IPS DF 6.9 (cell line): ENCODE measurements around the gene IQGAP1.

Experiments
- DNase-seq: peaks from one replicate; pipeline ENCODE4 v3.0.0-alpha.2; 2013; ENCODE audit warnings: low read depth, low spot score
- H3K27ac ChIP-seq: one replicate; pipeline ENCODE4 v1.5.1; 2013; ENCODE audit warnings: low read length, control low read depth
- H3K27me3 ChIP-seq: 2 replicates; pipeline ENCODE4 v1.6.1; 2013; ENCODE audit warnings: mild to moderate bottlenecking, low read length; ENCODE audit not compliant: control insufficient read depth, insufficient read depth
- H3K36me3 ChIP-seq: 2 replicates; pipeline ENCODE4 v1.6.1; 2013; ENCODE audit warnings: low read length; ENCODE audit not compliant: control insufficient read depth, insufficient read depth
- H3K4me1 ChIP-seq: 2 replicates; pipeline ENCODE4 v1.6.1; 2013; ENCODE audit warnings: low read length; ENCODE audit not compliant: control insufficient read depth, insufficient read depth
- H3K4me3 ChIP-seq: 2 replicates; pipeline ENCODE4 v1.5.1; 2013; ENCODE audit warnings: mild to moderate bottlenecking, low read length
- H3K9me3 ChIP-seq: 2 replicates; pipeline ENCODE4 v1.6.1; 2013; ENCODE audit warnings: low read length, inconsistent platforms; ENCODE audit not compliant: control insufficient read depth, insufficient read depth
- WGBS: extraction: QIAGEN DNeasy Blood & Tissue Kit; methylation state at CpG from one replicate; pipeline ENCODE4 v1.1.7; 2013; ENCODE audit warnings: mixed read lengths, missing lambda C conversion rate; ENCODE audit not compliant: insufficient read length, insufficient coverage; 5-methylcytosine and 5-hydroxymethylcytosine counted together

IQGAP1 gene

GRCh38 chr15:90351479-90352106 lies 36.4 kb upstream of the IQGAP1 start:
- Histone ChIP-seq H3K27me3 (no peaks in the 10 kb centered on the region), H3K27ac (no peak overlapping the region), H3K36me3 (no peaks in the 10 kb centered on the region), H3K4me1 (no peaks in the 10 kb centered on the region), H3K4me3 (peak overlapping the region; percentile 77; the same call in 1 of the 2 replicates), H3K9me3 (no peaks in the 10 kb centered on the region)
- no peak for DNase-seq
- no CpG with 5 or more reads among the region's 25 CpGs for WGBS

GRCh38 chr15:90352107-90352893 lies 35.7 kb upstream of the IQGAP1 start, which contains the start of gene ZNF774:
Gene ZNF774, plus strand, starts transcription at chr15:90352284. Its CDS starts 2,377 bp downstream, at chr15:90354661.
- Histone ChIP-seq H3K4me1 (no peaks in the 10 kb centered on the region), H3K27me3 (no peaks in the 10 kb centered on the region), H3K9me3 (no peaks in the 10 kb centered on the region), H3K4me3 (peak within 1 kb of the TSS; percentile 77), H3K36me3 (no peaks in the 10 kb centered on the region), H3K27ac (no peak within 1 kb of the TSS)
- no CpG with 5 or more reads among the region's 53 CpGs for WGBS
- peak; percentile 99 for DNase-seq

- H3K4me3 ChIP-seq = no peak overlapping the region
- no CpG with 5 or more reads among the region's 2 CpGs for WGBS
- DNase-seq = no peak
- no peaks in the 10 kb centered on the region for H3K4me1 ChIP-seq
- no peaks in the 10 kb centered on the region for H3K9me3 ChIP-seq
- no peaks in the 10 kb centered on the region for H3K27me3 ChIP-seq
- no peaks in the 10 kb centered on the region for H3K36me3 ChIP-seq
- no peak overlapping the region for H3K27ac ChIP-seq
Measured at GRCh38 chr15:90354986-90355385, 33.1 kb upstream of the IQGAP1 start.

GRCh38 chr15:90358124-90359033 lies 29.7 kb upstream of the IQGAP1 start:
- no CpG with 5 or more reads among the region's 8 CpGs for WGBS
- no peaks in the 10 kb centered on the region for H3K4me1 ChIP-seq
- H3K27ac ChIP-seq = no peak overlapping the region
- no peaks in the 10 kb centered on the region for H3K36me3 ChIP-seq
- no peak for DNase-seq
- no peaks in the 10 kb centered on the region for H3K27me3 ChIP-seq
- no peaks in the 10 kb centered on the region for H3K9me3 ChIP-seq
- no peak overlapping the region for H3K4me3 ChIP-seq

GRCh38 chr15:90360746-90361145 lies 27.3 kb upstream of the IQGAP1 start:
- WGBS = no CpG with 5 or more reads among the region's 14 CpGs
- Histone ChIP-seq H3K27ac (no peak overlapping the region), H3K4me3 (no peak overlapping the region), H3K4me1 (no peaks in the 10 kb centered on the region), H3K9me3 (no peaks in the 10 kb centered on the region), H3K27me3 (no peaks in the 10 kb centered on the region), H3K36me3 (no peaks in the 10 kb centered on the region)
- DNase-seq = no peak

GRCh38 chr15:90362936-90363212 lies 25.2 kb upstream of the IQGAP1 start:
- WGBS = no CpG with 5 or more reads among the region's 2 CpGs
- Histone ChIP-seq H3K9me3 (no peaks in the 10 kb centered on the region), H3K4me3 (no peak overlapping the region), H3K27ac (no peak overlapping the region), H3K4me1 (no peaks in the 10 kb centered on the region), H3K36me3 (no peaks in the 10 kb centered on the region), H3K27me3 (no peaks in the 10 kb centered on the region)
- no peak for DNase-seq

- no peaks in the 10 kb centered on the region for H3K9me3 ChIP-seq
- no peak overlapping the region for H3K4me3 ChIP-seq
- no peak for DNase-seq
- H3K4me1 ChIP-seq = no peaks in the 10 kb centered on the region
- H3K27ac ChIP-seq = no peak overlapping the region
- WGBS = no CpG with 5 or more reads among the region's 4 CpGs
- H3K36me3 ChIP-seq = no peaks in the 10 kb centered on the region
- no peaks in the 10 kb centered on the region for H3K27me3 ChIP-seq
Measured at GRCh38 chr15:90364251-90364650, 23.8 kb upstream of the IQGAP1 start.

GRCh38 chr15:90365414-90366055 lies 22.5 kb upstream of the IQGAP1 start:
- H3K27me3 ChIP-seq = no peaks in the 10 kb centered on the region
- DNase-seq = no peak
- H3K4me1 ChIP-seq = no peaks in the 10 kb centered on the region
- no peaks in the 10 kb centered on the region for H3K36me3 ChIP-seq
- no peaks in the 10 kb centered on the region for H3K9me3 ChIP-seq
- WGBS = 100% methylated on average over 2 of the region's 15 CpGs
- H3K27ac ChIP-seq = no peak overlapping the region
- no peak overlapping the region for H3K4me3 ChIP-seq

GRCh38 chr15:90367576-90367975 lies 20.5 kb upstream of the IQGAP1 start:
- DNase-seq = no peak
- no peak overlapping the region for H3K27ac ChIP-seq
- H3K4me1 ChIP-seq = no peaks in the 10 kb centered on the region
- H3K4me3 ChIP-seq = no peak overlapping the region
- H3K27me3 ChIP-seq = no peaks in the 10 kb centered on the region
- no CpG with 5 or more reads among the region's 3 CpGs for WGBS
- no peaks in the 10 kb centered on the region for H3K36me3 ChIP-seq
- no peaks in the 10 kb centered on the region for H3K9me3 ChIP-seq

- no peak for DNase-seq
- H3K27me3 ChIP-seq = no peaks in the 10 kb centered on the region
- WGBS = no CpG with 5 or more reads among the region's 7 CpGs
- no peak overlapping the region for H3K4me3 ChIP-seq
- H3K36me3 ChIP-seq = no peaks in the 10 kb centered on the region
- no peaks in the 10 kb centered on the region; the same call in 1 of the 2 replicates for H3K9me3 ChIP-seq
- H3K4me1 ChIP-seq = no peaks in the 10 kb centered on the region
- H3K27ac ChIP-seq = no peak overlapping the region
Measured at GRCh38 chr15:90375071-90375470, 13.0 kb upstream of the IQGAP1 start.
